ENCODE results near the gene LSM10. TPM values are rescaled to one million over a fixed set of nuclear protein-coding genes. Genes with fewer than 3 reads are reported as not detected.
A peak's percentile ranks its signal among the peaks of the same experiment; 100 is the strongest.

Gene LSM10
- total RNA-seq, 4 donors from 2014 or later = 56.9 to 129 (median 103) TPM

- H3K9me3 ChIP-seq = no peaks in the 10 kb centered on the region
- intact Hi-C loops (cut with DNase I; ENCODE audit: low total_unique reads) (no loop called here), in situ Hi-C loops (cut with MboI; ENCODE audit: low sequenced_read_pairs in 4 of 4) (loop anchor here in 1 of 4 donors (10.0 kb wide), 1 partner anchor 62 kb away; no protein-coding TSS in a partner anchor)
- DNase-seq (no peak), ATAC-seq (no peak)
- H3K27ac ChIP-seq = no peak overlapping the region
- peaks cover 0 to 83% of the 10 kb centered on the region in 2 donors for H3K36me3 ChIP-seq
- H3K27me3 ChIP-seq = no peaks in the 10 kb centered on the region
- TF ChIP-seq CTCF (IDR thresholded peaks at IDR 0.05 in 4 of 5, conservative IDR thresholded peaks at IDR 0.05 in 1 of 5) = no peak
- no peak for TF ChIP-seq POLR2A (IDR thresholded peaks at IDR 0.05)
- peaks cover 21 to 29% of the 10 kb centered on the region in 2 donors for H3K4me1 ChIP-seq
- no peak overlapping the region for H3K4me3 ChIP-seq
Observed at GRCh38 chr1:36352910-36353878, 44.5 kb downstream of the LSM10 start.

- peaks cover 21 to 29% of the 10 kb centered on the region in 2 donors for H3K4me1 ChIP-seq
- H3K27me3 ChIP-seq = no peaks in the 10 kb centered on the region
- H3K36me3 ChIP-seq = peaks cover 0 to 83% of the 10 kb centered on the region in 2 donors
- no peak overlapping the region for H3K4me3 ChIP-seq
- DNase-seq (no peak), ATAC-seq (no peak)
- peak overlapping the region in 1 of 4 donors; percentile 75 for H3K27ac ChIP-seq
- intact Hi-C loops (cut with DNase I; ENCODE audit: low total_unique reads) (no loop called here), in situ Hi-C loops (cut with MboI; ENCODE audit: low sequenced_read_pairs in 4 of 4) (loop anchor here in 1 of 4 donors (10.0 kb wide), 1 partner anchor 62 kb away; no protein-coding TSS in a partner anchor)
- H3K9me3 ChIP-seq = no peaks in the 10 kb centered on the region
- no peak for TF ChIP-seq CTCF (IDR thresholded peaks at IDR 0.05 in 4 of 5, conservative IDR thresholded peaks at IDR 0.05 in 1 of 5)
- TF ChIP-seq POLR2A (IDR thresholded peaks at IDR 0.05) = no peak
Observed at GRCh38 chr1:36352125-36352909, 45.4 kb downstream of the LSM10 start.

- peaks cover 0 to 84% of the 10 kb centered on the region in 2 donors for H3K36me3 ChIP-seq
- no peak for DNase-seq
- H3K9me3 ChIP-seq = no peaks in the 10 kb centered on the region
- no peak overlapping the region for H3K4me3 ChIP-seq
- TF ChIP-seq POLR2A (IDR thresholded peaks at IDR 0.05) = no peak
- no peak for TF ChIP-seq CTCF (IDR thresholded peaks at IDR 0.05 in 4 of 5, conservative IDR thresholded peaks at IDR 0.05 in 1 of 5)
- H3K27me3 ChIP-seq = no peaks in the 10 kb centered on the region
- H3K4me1 ChIP-seq = peaks cover 21 to 29% of the 10 kb centered on the region in 2 donors
- peak; percentile 16 to 22 for ATAC-seq
- intact Hi-C loops (cut with DNase I; ENCODE audit: low total_unique reads) (no loop called here), in situ Hi-C loops (cut with MboI; ENCODE audit: low sequenced_read_pairs in 4 of 4) (loop anchor here in 1 of 4 donors (10.0 kb wide), 1 partner anchor 63 kb away; no protein-coding TSS in a partner anchor)
- H3K27ac ChIP-seq = peak overlapping the region; percentile 68 to 75 (median 72)
Observed at GRCh38 chr1:36351227-36351977, 46.3 kb downstream of the LSM10 start.

GRCh38 chr1:36350659-36351226, 47.0 kb downstream of the LSM10 start:
- peak in 1 of 2 donors; percentile 51 for DNase-seq
- Histone ChIP-seq H3K4me1 (peaks cover 21 to 32% of the 10 kb centered on the region in 2 donors), H3K9me3 (no peaks in the 10 kb centered on the region), H3K4me3 (no peak overlapping the region), H3K27ac (peak overlapping the region; percentile 68 to 75 (median 72)), H3K36me3 (peaks cover 0 to 84% of the 10 kb centered on the region in 2 donors), H3K27me3 (no peaks in the 10 kb centered on the region)
- in situ Hi-C loops (cut with MboI; ENCODE audit: low sequenced_read_pairs in 4 of 4) = loop anchor here in 1 of 4 donors (10.0 kb wide), 1 partner anchor 64 kb away; no protein-coding TSS in a partner anchor
- peak in 1 of 2 donors; percentile 37 for ATAC-seq
- intact Hi-C loops (cut with DNase I; ENCODE audit: low total_unique reads) = no loop called here
- TF ChIP-seq POLR2A (IDR thresholded peaks at IDR 0.05) (no peak), CTCF (IDR thresholded peaks at IDR 0.05 in 4 of 5, conservative IDR thresholded peaks at IDR 0.05 in 1 of 5) (no peak)
